HG03558 (cell line): ENCODE data around the gene RAB11FIP3.
"Not testable (repeated sequence)": the region's sequence is repeated elsewhere in the genome, so short reads cannot be mapped to it uniquely, and the experiment has no call there.

Experiments
- ATAC-seq: cut with Tn5 transposase; IDR thresholded peaks from one replicate; pipeline ENCODE4 v1.9.1; 2021; ENCODE audit warnings: moderate number of reproducible peaks; ENCODE audit not compliant: unreplicated experiment; ENCODE audit errors: extremely low read depth

RAB11FIP3 gene

GRCh38 chr16:425082-425718 is at the start of gene RAB11FIP3:
Gene RAB11FIP3, plus strand, starts transcription at chr16:425649. Its CDS starts 358 bp downstream, at chr16:426007.
- ATAC-seq: peak; percentile 56

DNA sequence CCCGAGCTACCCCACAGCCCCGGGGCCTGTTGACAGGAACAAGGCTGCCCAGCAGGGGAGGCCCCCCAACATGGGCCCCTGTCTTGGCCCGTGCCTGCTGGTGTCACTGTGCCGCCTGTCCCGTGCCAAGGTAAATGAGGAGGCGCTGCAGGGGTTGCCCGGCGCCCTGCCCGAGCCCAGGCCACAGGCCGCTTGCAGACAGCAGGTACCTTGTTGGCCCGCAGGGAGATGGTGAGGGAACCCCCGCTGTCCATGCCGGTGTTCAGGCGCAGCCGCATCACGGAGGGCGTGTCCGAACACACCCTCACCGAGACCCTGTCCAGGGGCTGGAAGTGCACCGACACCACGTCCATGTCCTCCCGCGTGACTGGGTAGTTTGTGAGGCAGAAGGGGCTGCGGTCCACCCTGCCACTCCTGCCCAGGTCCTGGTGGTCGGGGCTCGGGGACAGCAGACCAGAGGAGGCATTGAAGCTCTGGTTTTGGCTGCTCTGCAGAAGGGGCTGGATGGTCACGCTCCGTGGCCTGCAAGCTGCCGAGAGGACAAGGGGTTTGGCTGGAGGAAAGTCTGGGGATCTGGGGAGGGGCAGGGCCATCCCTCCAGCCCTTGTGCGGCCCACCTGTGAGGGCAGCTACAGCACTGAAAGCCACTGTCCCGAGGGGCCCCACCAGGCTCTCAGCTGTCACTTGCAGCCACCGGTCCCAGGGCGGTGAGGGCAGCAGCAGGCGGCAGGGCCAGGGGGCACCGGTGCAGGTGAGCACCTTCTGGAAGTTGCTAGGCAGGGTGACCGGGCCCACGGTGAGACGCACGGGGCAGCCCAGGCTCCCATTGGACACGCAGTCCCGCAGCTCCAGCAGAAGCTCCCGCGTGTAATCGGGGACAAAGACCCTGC is 49.3 kb upstream of the RAB11FIP3 start:
- ATAC-seq: no peak

- ATAC-seq: no peak
Observed at GRCh38 chr16:376817-377418, 48.5 kb upstream of the RAB11FIP3 start.

- no peak for ATAC-seq
Observed at GRCh38 chr16:377419-377951, 48.0 kb upstream of the RAB11FIP3 start.

DNA sequence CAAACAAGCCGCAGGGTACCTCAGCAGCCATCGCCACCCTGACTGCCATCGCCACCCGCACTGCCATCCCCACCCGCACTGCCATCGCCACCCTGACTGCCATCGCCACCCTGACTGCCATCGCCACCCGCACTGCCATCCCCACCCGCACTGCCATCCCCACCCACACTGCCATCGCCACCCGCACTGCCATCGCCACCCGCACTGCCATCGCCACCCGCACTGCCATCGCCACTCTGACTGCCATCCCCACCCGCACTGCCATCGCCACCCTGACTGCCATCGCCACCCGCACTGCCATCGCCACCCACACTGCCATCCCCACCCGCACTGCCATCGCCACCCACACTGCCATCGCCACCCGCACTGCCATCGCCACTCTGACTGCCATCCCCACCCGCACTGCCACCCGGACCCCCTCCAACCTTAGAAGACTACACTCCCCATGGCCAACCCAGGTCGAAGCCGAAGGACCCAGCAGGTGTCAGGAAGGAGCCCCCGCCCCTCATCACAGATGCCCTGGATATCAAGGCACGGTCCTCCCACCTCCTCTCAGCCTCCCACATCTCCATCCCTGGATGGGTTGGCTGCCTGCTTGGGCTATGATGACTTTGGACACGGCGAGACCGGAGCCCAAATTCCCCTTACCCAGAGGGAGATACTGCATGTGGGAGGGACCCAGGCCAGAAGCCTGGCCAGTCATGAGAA is 47.2 kb upstream of the RAB11FIP3 start:
- not testable (repeated sequence) for ATAC-seq

GRCh38 chr16:378821-379182 is 46.6 kb upstream of the RAB11FIP3 start:
- ATAC-seq: no peak

DNA sequence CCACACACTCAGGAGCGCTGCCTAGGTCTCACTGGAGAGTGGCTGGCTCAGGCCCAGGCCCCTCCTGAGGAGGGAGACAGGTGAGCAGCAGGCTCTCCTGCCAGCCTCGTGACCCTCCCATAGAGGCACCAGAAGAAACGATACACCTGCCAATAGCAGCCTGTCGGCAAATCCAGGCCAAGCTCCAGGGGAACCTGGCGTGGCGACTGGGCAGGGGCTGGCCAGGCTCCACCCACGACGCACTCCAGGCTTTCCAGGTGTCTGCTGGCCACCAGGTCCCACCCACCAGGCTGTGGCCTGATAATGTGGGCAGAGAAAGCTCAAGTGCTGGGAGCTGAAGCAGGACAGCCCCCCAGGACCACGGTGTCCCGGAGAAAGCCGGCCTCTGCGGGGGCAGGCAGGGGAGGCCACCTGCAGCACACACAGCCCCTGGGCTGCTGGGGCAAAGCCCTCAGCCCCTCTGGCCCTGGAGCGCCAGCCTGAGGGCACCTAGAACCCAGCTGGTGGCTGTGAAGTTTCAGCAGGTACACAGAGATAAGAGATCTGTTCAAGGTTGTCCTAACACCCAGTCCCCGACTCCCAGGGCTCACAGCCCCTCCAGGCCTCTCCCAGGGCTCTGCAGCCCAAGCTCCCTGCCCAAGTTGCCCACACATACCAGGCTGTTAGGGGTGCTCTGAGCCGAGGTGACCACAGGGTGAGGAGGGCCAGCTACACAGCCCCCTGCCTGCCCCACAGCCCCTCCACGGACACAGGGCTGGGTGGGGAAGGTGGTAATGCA is 46.1 kb upstream of the RAB11FIP3 start:
- ATAC-seq: no peak

GRCh38 chr16:379961-380761 is 45.3 kb upstream of the RAB11FIP3 start:
- ATAC-seq: no peak

GRCh38 chr16:380762-381011 is 44.8 kb upstream of the RAB11FIP3 start:
- ATAC-seq: no peak

DNA sequence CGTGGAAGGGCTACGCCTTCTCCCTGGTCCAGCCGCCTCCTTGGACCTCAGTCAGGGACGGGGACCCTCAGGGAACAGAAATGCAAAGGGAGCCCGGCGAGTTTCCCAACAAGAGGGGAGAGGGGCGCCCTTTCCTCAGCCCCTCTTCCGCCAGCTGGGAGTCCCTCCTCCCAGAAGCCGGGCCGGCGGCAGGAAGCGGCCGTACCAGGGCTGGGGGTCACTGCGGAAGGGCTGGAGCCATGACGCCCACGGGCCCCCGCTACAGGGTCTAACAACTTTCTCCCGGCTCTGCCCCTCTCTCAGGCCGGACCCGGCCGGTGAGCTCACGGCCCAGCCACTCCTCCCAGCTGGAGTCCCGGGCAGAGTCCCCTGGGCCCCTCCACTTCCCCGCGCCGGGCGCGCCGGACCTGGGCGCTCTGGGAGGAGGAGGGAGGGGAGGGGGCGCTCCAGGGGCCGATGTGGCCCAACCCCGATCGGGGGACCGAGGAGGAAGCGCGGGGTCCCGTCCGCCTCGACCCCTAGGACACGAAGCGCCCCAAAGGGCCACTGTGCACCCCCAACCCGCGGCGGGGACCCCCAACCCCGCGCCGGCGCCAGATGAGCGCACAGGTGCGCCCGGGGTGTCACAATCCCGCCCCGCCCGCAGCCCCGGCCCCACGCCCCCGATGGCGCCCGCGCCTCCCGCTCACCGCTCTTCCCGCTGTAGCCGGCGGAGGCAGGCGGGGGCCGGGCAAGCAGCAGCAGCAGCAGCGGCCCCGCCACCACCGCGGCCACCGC is 44.2 kb upstream of the RAB11FIP3 start:
- ATAC-seq: no peak

DNA sequence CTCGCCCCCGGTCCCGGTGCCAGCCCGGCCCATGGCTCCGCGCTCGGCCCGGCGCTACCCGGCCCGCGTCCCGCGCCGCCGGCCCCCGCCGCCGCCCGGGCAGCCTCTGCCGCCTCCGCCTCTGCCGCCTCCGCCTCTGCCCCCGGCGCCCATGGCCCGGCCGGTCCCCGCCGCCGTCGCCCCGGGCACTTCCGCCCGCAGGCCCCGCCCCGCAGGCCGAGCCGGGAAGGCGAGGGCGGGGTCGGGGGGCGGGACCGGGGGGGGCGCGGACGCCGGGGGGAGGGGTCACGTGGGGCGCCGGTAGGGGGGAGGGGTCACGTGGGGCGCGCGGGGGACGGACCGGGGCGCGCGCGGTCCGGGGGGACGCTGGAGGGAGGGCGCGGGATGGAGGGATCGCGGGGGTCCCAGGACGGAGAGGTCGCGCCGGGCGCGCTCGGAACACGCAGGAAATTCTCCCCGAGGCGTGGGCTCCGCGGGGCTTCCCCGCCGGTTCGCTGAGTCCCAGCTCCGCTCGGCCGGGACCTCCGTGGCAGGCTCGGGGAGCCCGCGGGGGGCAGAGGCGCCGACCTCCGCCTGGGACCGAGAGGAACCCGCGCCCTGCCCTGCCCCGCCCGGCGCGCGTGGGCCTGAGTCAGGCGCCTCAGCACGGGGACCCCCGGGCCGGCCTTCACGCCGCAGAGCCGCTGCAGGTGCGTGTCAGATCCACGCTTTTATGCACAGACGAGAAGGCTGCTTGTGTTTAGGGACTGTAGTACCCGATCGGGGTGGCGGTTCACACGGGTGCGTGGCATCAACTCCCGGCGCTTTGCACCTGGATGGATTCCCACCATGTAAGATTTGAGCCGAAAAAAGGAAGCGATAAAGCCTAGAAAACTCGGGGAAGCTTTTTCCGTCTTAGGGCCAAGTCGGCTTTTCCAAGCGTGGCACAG is 43.4 kb upstream of the RAB11FIP3 start, which contains the start of gene PGAP6:
Gene PGAP6, minus strand, starts transcription at position 190 of the 929 bp plus-strand sequence. Its CDS starts 157 bp downstream, at position 33.
- no peak for ATAC-seq

DNA sequence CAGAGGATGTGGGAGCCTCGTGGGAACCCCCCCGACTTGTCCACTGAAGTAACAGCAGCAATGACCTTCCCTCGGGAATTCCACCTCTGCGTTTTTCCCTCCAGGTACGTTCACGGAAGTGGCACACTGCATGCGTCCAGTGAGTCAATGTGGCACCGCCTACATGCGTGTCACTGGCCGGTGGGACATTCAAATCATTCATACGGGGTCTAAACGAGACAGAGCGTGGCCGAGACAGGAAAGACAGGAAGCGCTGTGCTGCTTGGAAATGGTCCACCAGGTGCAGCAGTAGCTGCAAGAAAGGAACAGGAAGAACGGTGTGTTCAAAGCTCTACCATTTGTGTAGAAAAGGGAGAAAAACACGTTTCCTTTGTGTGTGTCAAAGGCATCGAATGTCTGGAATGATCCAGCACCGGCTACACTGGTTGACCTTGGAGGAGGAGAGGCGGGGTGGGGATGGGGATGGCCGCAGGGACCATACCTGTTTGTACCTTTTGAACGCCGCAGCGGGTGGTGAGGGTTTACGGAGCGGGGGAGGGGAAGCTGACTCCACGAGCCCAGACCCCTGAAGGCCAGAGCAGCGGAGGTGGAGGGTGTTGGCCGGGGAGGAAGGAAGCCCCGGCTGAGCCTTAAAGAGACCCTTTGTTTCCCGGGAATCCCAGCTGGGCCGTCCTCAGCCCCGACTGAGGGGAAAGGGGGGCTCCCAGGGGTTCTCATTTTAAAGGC is 42.0 kb upstream of the RAB11FIP3 start:
- no peak for ATAC-seq

DNA sequence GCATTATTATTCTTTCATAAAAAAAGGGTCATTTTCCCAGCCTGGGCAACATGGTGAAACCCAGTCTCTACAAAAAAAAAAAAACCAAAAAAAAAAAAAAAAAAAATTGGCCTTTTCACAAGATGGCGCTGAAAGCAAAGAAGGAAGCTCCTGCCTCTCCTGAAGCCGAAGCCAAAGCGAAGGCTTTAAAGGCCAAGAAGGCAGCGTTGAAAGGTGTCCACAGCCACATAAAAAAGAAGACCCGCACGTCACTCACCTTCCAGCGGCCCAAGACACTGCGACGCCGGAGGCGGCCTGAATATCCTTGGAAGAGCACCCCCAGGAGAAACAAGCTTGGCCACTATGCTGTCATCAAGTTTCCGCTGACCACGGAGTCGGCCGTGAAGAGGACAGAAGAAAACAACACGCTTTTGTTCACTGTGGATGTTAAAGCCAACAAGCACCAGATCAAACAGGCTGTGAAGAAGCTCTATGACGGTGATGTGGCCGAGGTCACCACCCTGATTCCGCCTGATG is 38.8 kb upstream of the RAB11FIP3 start:
- no peak for ATAC-seq

DNA sequence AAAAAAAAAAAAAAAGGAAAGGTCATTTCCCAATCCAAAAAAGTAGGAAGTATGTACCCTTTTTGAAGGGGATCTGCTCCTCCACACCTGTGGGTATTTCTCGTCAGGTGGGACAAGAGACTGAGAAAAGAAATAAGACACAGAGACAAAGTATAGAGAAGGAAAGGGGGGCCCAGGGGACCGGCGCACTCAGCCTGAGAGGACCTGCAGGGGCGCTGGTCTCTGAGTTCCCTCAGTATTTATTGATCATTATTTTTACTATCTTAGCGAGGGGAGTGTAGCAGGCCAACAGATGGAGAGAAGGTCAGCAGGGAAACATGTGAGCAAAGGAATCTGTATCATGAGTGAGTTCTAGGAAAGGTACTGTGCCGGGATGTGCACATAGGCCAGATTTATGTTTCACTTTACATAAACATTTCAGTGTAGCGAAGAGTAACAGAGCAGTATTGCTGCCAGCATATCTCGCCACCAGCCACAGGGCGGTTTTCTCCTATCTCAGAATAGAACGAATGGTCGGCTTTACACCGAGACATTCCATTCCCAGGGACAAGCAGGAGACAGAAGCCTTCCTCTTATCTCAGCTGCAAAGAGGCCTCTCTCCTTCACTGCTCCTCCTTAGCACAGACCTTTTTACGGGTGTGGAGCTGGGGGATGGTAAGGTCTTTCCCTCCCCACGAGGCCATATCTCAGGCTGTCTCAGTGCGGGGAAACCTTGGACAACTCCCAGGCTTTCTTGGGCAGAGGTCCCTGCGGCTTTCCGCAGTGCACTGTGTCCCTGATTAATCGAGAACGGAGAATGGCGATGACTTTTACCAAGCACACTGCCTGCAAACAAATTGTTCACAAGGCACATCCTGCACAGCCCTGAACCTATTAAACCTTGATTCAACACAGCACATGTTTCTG is 37.4 kb upstream of the RAB11FIP3 start:
- ATAC-seq: not testable (repeated sequence)

GRCh38 chr16:389352-389751 is 36.1 kb upstream of the RAB11FIP3 start:
- no peak for ATAC-seq
